Lower leg skin (tissue), 4 donors: Measurements from ENCODE around the gene TEK. TPM values are rescaled to one million over a fixed set of nuclear protein-coding genes. Genes with fewer than 3 reads are reported as not detected.
"Not testable (repeated sequence)": the region's sequence is repeated elsewhere in the genome, so short reads cannot be mapped to it uniquely, and the experiment has no call there.

Experiments used
- DNase-seq, 2 donors: peaks; one replicate each; pipeline ENCODE4 v3.0.0-alpha.2; 2019; ENCODE audit warnings: low spot score in 2 of 2
- H3K4me3 ChIP-seq: fragments of 200-600 bp; sonication (generic); 2 replicates; pipeline ENCODE4 v1.5.1; 2017; ENCODE audit warnings: mild to moderate bottlenecking, low read depth; ENCODE audit not compliant: poor library complexity, severe bottlenecking
- CTCF ChIP-seq, 3 donors: fragments of 450-650 bp; IDR thresholded peaks; one replicate each; pipeline ENCODE4 v1.5.1; 2016; ENCODE audit warnings: antibody characterized with exemption in 3 of 3, mild to moderate bottlenecking in 3 of 3, moderate library complexity in 2 of 3
- POLR2A ChIP-seq, 2 donors: fragments of 450-650 bp; IDR thresholded peaks; one replicate each; pipeline ENCODE4 v1.6.1; 2016 to 2017; ENCODE audit warnings: antibody characterized with exemption in 2 of 2, mild to moderate bottlenecking in 1 of 2, moderate library complexity in 1 of 2
- WGBS, 2 donors: methylation state at CpG; one replicate each; pipeline ENCODE4 v1.1.5; 2018; 5-methylcytosine and 5-hydroxymethylcytosine counted together
- intact Hi-C: fragments of 100-400 bp; cut with DNase I; formaldehyde crosslinking; loops from one replicate; pipeline ENCODE4 v1.15.0; 2023; ENCODE audit warnings: low total_unique reads
- total RNA-seq, 4 donors: library from RNA; depleted of rRNA; stranded (reverse); fragments of >200 nt; gene quantifications; one replicate each; pipeline ENCODE4 v1.1.0, GENCODE V29; 2016

TEK gene
- total RNA-seq, 4 donors from 2014 or later = 2.5 to 9.2 (median 3.8) TPM

- intact Hi-C loops = no loop called here
- no peak overlapping the region for H3K4me3 ChIP-seq
- WGBS, 2 donors = 97 to 100% methylated on average over 1 of the region's 1 CpG
- TF ChIP-seq CTCF (IDR thresholded peaks at IDR 0.05) (no peak), POLR2A (IDR thresholded peaks at IDR 0.05) (no peak)
- DNase-seq = no peak
These were observed 18.3 kb upstream of the TEK start for GRCh38 chr9:27090711-27091110.

GRCh38 chr9:27092496-27092895, 16.5 kb upstream of the TEK start:
- H3K4me3 ChIP-seq, DNase-seq, intact Hi-C loops: not testable (repeated sequence)
- 96 to 97% methylated on average over 9 to 26 of the region's 27 CpGs for WGBS, 2 donors

- H3K4me3 ChIP-seq, DNase-seq, intact Hi-C loops: not testable (repeated sequence)
- WGBS, 2 donors = 89 to 91% methylated on average over 17 of the region's 17 CpGs
These were observed 15.5 kb upstream of the TEK start for GRCh38 chr9:27093384-27094067.

DNA sequence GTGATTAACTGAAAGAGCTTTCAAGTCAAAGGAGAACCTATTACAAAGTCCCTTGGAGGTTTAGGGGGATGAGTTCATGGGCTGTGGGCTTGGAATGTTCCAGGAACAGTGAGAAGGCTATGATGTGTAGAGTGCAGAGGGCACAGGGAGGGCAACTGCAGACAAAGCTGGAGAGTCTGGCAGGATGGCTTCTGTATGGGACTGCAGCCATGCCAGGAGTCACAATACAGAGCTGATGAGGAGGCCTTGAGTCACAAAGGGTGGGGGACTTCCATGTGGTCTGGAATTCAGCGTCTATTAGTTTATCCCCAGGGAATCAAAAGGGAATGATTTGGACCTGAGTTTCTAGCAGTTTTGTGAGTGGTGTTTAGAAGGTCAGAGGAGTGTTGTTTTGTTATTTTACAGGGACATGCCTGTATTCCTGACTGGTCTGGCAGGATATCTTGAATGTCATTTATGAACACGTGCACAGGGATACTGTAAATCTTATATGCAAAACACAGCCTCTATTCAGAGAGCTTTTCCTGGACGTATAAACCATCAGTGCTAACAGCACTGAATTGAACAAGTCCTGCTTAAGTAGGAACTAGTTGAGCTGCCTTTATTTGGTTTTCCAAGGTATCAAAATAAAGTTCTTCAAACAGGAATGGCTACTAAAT, 14.3 kb upstream of the TEK start:
- no peak for DNase-seq
- intact Hi-C loops = no loop called here
- TF ChIP-seq POLR2A (IDR thresholded peaks at IDR 0.05) = no peak
- TF ChIP-seq CTCF (IDR thresholded peaks at IDR 0.05) = no peak
- no peak overlapping the region for H3K4me3 ChIP-seq
- WGBS, 2 donors = 13 to 38% methylated on average over 3 of the region's 3 CpGs

DNA sequence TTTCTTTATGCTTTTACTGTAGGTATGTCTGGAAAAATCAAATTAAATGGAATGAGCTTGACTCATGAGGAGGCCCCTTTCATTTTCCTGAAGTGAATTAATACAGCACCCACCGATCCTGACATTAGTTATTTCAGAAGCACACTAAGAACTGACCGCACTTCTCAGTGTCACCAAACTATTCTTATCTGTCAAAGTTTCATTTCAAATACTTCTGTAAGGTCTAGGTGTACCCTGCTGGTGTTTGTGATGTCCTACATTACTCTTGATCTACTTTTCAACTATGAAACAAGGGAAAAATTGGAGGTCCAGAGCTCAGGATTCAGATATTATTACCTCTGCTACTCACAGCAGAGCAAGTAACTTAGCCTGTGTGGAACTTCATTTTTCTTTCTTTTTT, 1.8 kb upstream of the TEK start:
- TF ChIP-seq POLR2A (IDR thresholded peaks at IDR 0.05) (no peak), CTCF (IDR thresholded peaks at IDR 0.05) (no peak)
- 93 to 97% methylated on average over 2 of the region's 2 CpGs for WGBS, 2 donors
- intact Hi-C loops = no loop called here
- H3K4me3 ChIP-seq = no peak overlapping the region
- no peak for DNase-seq

DNA sequence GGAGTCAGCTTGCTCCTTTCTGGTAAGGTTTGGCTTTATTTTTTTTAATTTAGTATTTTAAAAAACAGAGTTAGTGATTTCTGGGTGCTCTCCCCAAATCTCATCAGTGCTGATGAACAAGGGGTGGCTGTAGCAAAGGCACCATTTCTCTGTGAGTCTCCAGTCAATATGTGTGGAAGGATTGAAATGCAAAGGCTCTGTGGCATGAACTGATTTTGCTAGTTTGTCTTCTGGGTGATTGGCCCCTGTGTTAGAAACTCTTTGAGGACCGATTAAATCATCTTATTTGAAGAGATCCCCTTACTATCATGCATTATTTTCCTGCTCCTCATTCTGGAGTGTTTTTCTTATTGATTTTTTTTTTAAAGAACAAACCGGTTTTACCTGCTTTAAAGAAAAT, 596 bp downstream of the TEK start:
- H3K4me3 ChIP-seq = no peak overlapping the region
- intact Hi-C loops = no loop called here
- no peak for DNase-seq
- TF ChIP-seq POLR2A (IDR thresholded peaks at IDR 0.05) (no peak), CTCF (IDR thresholded peaks at IDR 0.05) (no peak)
- 41 to 44% methylated on average over 2 of the region's 2 CpGs for WGBS, 2 donors

GRCh38 chr9:27110181-27110580, 1.2 kb downstream of the TEK start:
- no peak for TF ChIP-seq POLR2A (IDR thresholded peaks at IDR 0.05)
- intact Hi-C loops = no loop called here
- no peak overlapping the region for H3K4me3 ChIP-seq
- DNase-seq = no peak
- WGBS, 2 donors = 57 to 63% methylated on average over 4 of the region's 4 CpGs
